Measurements from ENCODE around the gene PPP2R3A.

Gene PPP2R3A

DNA sequence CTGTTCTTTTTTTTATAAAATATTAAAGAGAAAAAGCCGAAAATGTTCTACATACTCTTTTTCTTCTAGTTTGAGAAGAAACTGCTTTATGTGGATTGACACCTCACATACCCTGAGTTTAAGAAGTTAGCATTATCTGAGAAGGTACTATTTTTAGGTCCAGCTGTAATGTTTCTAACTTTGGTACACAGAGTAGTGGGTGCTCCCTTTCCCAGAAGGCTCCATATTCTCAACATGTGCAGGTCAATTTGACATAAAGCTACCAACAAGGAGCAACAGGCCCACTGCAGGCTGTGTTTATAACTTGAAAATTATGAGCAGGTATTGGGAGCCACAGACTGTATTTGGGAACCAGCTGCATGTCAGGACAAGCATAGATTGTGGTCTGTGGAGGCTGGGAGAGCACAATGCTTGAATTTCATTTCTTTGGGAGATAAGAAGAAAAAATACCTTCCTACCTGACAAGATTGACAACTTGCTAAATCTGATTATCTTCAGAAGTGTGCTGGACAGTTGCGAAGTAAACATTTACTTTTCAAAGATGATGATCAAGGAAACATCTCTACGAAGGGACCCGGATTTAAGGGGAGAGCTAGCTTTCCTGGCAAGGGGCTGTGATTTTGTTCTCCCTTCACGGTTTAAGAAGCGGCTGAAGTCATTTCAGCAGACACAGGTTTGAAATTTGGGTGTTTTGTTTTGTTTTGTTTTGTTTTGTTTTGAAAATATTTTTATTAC lies 57.2 kb downstream of the PPP2R3A start:
- Histone ChIP-seq H3K27me3 (ENCODE audit: insufficient read depth, low read length, poor library complexity) (peaks cover 60% of the 10 kb centered on the region), H3K9me3 (ENCODE audit: insufficient read depth, low read length, severe bottlenecking) (no peaks in the 10 kb centered on the region), H3K79me2 (ENCODE audit: insufficient read depth, low read length) (no peaks in the 10 kb centered on the region), H3K36me3 (ENCODE audit: insufficient read depth, low read length) (no peaks in the 10 kb centered on the region), H3K9ac (ENCODE audit: low read depth, low read length) (no peak overlapping the region), H3K4me1 (ENCODE audit: insufficient read depth, low read length) (no peaks in the 10 kb centered on the region), H4K20me1 (ENCODE audit: insufficient read depth, low read length) (no peaks in the 10 kb centered on the region; the same call in 1 of the 2 replicates), H2AFZ (ENCODE audit: low read depth, low read length) (no peak overlapping the region), H3K27ac (ENCODE audit: low read length) (no peak overlapping the region), H3K4me3 (ENCODE audit: low read depth in 1 of 2, low read length in 2 of 2) (no peak overlapping the region), H3K4me2 (ENCODE audit: insufficient read depth, low read length) (no peak overlapping the region)
- DNase-seq (no peak), ATAC-seq (ENCODE audit: insufficient read depth, low read depth) (no peak)
- TF ChIP-seq, protein P1, sequence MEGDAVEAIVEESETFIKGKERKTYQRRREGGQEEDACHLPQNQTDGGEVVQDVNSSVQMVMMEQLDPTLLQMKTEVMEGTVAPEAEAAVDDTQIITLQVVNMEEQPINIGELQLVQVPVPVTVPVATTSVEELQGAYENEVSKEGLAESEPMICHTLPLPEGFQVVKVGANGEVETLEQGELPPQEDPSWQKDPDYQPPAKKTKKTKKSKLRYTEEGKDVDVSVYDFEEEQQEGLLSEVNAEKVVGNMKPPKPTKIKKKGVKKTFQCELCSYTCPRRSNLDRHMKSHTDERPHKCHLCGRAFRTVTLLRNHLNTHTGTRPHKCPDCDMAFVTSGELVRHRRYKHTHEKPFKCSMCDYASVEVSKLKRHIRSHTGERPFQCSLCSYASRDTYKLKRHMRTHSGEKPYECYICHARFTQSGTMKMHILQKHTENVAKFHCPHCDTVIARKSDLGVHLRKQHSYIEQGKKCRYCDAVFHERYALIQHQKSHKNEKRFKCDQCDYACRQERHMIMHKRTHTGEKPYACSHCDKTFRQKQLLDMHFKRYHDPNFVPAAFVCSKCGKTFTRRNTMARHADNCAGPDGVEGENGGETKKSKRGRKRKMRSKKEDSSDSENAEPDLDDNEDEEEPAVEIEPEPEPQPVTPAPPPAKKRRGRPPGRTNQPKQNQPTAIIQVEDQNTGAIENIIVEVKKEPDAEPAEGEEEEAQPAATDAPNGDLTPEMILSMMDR (IDR thresholded peaks at IDR 0.05; ENCODE audit: borderline replicate concordance, extremely low read depth, low read length, poor library complexity, severe bottlenecking): no peak
- TF ChIP-seq EZH2 (IDR thresholded peaks at IDR 0.05; ENCODE audit: borderline replicate concordance, low read depth, low read length, severe bottlenecking): no peak

DNA sequence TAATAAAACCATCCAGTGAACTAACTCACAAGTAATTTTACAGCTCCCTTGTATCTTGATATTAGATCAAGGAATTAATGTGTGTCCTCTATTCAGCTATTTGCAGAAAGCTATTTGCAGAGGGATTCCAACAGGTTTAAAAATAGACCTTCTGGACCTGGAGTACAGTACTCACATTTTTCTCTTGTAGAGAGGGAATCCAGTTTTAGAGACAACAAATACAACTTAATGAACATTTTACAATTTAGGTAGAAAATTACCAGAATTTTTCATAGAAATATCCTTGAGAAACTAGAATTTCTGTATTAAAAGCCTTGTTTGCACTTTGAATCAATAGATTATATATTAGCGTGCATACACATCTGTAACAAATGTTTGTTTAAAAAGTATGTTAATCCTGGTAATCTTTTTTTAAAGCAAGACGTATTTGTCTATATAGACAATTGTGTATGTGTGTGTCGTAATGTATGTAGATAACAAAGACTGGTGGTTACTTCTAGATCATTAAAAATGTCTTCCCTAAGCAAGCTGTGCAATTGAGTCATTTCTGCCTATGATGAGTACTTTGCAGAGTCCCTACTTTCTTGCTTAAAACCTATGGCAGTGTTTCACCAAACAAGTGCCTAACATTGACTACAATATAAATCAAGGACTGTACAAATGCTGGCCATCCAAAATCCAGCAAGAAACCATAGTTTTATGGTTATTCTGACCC lies 57.9 kb downstream of the PPP2R3A start:
- no peak for DNase-seq
- Histone ChIP-seq H3K27ac (ENCODE audit: low read length) (no peak overlapping the region), H3K9me3 (ENCODE audit: insufficient read depth, low read length, severe bottlenecking) (no peaks in the 10 kb centered on the region), H3K4me2 (ENCODE audit: insufficient read depth, low read length) (no peak overlapping the region), H2AFZ (ENCODE audit: low read depth, low read length) (no peak overlapping the region), H3K4me3 (ENCODE audit: low read depth in 1 of 2, low read length in 2 of 2) (no peak overlapping the region), H3K36me3 (ENCODE audit: insufficient read depth, low read length) (no peaks in the 10 kb centered on the region), H3K4me1 (ENCODE audit: insufficient read depth, low read length) (no peaks in the 10 kb centered on the region), H3K9ac (ENCODE audit: low read depth, low read length) (no peak overlapping the region), H3K27me3 (ENCODE audit: insufficient read depth, low read length, poor library complexity) (peaks cover 61% of the 10 kb centered on the region), H4K20me1 (ENCODE audit: insufficient read depth, low read length) (no peaks in the 10 kb centered on the region; the same call in 1 of the 2 replicates), H3K79me2 (ENCODE audit: insufficient read depth, low read length) (no peaks in the 10 kb centered on the region)
- no peak for TF ChIP-seq EZH2 (IDR thresholded peaks at IDR 0.05; ENCODE audit: borderline replicate concordance, low read depth, low read length, severe bottlenecking)
- TF ChIP-seq, protein P1 (IDR thresholded peaks at IDR 0.05; ENCODE audit: borderline replicate concordance, extremely low read depth, low read length, poor library complexity, severe bottlenecking): no peak
- no peak for ATAC-seq (ENCODE audit: insufficient read depth, low read depth)

DNA sequence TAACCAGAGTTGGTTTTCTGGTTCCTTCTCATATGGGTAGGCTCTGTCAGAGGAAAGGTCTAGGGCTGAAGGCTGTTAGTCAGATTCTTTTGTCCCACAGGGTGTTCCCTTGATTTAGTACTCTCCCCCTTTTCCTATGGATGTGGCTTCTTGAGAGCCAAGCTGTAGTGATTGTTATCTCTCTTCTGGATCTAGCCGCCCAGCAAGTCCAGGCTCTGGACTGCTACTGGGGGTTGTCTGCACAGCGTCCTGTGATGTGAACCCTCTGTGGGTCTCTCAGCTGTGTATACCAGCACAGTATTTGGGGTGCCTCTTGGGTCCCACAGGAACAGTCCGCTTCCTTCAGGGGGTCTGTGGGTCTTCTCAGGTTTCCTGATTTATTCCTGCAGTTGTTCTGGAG lies 70.8 kb downstream of the PPP2R3A start:
- Histone ChIP-seq H3K4me3 (ENCODE audit: low read depth in 1 of 2, low read length in 2 of 2) (no peak overlapping the region), H3K79me2 (ENCODE audit: insufficient read depth, low read length) (no peaks in the 10 kb centered on the region), H4K20me1 (ENCODE audit: insufficient read depth, low read length) (no peaks in the 10 kb centered on the region), H2AFZ (ENCODE audit: low read depth, low read length) (no peak overlapping the region), H3K27ac (ENCODE audit: low read length) (no peak overlapping the region), H3K36me3 (ENCODE audit: insufficient read depth, low read length) (no peaks in the 10 kb centered on the region), H3K9ac (ENCODE audit: low read depth, low read length) (no peak overlapping the region), H3K9me3 (ENCODE audit: insufficient read depth, low read length, severe bottlenecking) (no peaks in the 10 kb centered on the region), H3K4me2 (ENCODE audit: insufficient read depth, low read length) (no peak overlapping the region), H3K27me3 (ENCODE audit: insufficient read depth, low read length, poor library complexity) (peaks cover 3% of the 10 kb centered on the region), H3K4me1 (ENCODE audit: insufficient read depth, low read length) (no peaks in the 10 kb centered on the region)
- ATAC-seq (ENCODE audit: insufficient read depth, low read depth) (no peak), DNase-seq (no peak)
- no peak for TF ChIP-seq EZH2 (IDR thresholded peaks at IDR 0.05; ENCODE audit: borderline replicate concordance, low read depth, low read length, severe bottlenecking)
- TF ChIP-seq, protein P1 (IDR thresholded peaks at IDR 0.05; ENCODE audit: borderline replicate concordance, extremely low read depth, low read length, poor library complexity, severe bottlenecking): no peak
